Stimulated activated CD4-positive, alpha-beta T cell treated with anti-CD3 and anti-CD28 coated beads, Interleukin-4, amount 100 ng/mL, for 24 hours (primary cell): ENCODE measurements around the gene NTRK3.

ENCODE experiments used
- DNase-seq: peaks from one replicate; pipeline ENCODE4 v3.0.0-alpha.2; 2020

Gene NTRK3

DNA sequence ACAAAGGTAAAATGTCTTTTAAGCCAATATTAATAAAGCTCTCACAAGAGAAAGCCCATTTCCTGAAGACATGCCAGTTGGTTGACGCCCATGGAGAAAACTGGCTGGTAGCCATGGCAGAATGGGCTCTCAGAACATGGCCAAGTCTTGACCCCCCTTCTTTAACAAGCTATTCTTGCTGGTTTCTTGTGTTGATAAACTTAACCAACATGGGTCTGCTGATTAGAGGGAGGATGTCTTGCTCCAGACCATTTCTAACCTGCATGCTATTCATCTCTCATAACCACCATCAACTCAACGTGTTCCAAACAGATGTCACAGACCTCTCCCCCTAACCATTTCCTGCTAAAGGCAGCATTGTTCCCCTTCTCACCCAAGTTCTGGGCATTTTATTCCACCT is 25.7 kb downstream of the NTRK3 start:
- DNase-seq = no peak

DNA sequence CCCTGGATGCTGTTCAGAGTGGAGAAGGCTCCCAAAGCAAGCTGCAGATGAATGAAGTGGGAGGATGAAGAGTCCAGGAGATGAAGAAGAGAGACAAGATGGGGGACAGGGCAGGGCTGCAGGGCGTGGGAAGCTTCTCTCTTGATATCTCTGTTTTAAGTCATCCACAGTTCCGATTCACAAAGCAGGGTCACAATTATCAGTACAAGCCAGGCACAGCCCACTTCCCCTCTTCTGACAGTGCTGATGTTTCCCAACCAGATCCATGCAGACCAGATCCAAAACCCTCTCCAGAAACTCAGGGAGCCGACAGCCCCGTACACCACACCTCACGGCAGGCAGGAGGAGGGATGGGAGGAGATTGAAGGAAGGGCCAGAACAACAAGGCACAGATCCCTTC is 31.1 kb downstream of the NTRK3 start:
- no peak for DNase-seq

DNA sequence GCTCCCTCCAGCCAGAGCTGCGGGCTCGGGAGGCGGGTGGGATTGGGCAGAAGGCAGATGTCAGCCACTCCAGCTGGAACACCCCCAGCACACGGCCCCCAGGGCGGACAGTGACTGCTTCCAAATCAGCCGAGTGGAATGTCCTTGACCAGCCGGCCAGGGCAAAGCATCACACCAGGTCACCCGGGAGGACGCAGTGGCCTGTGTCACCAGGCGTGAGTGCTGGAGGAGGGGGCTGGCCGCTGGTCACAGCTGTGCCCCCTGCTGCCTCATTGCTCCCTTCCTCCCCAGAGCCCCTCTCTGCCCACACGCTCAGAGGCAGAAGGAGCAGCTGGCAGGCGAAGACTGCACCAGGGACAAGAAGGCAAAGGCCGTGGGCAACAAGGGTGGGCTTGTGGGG is 33.5 kb downstream of the NTRK3 start:
- DNase-seq = no peak

DNA sequence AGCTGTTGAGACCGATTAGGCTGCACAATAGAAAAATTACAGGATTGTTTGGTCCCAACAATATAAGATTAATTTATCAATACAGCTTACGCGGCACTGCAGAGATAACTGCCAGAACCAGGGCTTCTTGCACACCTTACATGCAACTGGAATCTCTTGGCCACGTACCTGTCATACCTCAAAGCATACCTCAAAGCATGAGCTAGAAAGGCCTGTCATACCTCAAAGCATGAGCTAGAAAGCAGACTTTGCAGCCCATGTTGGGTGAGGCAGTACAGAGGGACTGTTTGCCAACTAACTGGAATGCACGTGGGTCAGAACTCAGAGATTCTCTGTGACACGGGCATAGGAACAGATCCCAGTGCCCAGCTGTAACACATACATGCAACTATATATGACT is 34.7 kb downstream of the NTRK3 start:
- no peak for DNase-seq

DNA sequence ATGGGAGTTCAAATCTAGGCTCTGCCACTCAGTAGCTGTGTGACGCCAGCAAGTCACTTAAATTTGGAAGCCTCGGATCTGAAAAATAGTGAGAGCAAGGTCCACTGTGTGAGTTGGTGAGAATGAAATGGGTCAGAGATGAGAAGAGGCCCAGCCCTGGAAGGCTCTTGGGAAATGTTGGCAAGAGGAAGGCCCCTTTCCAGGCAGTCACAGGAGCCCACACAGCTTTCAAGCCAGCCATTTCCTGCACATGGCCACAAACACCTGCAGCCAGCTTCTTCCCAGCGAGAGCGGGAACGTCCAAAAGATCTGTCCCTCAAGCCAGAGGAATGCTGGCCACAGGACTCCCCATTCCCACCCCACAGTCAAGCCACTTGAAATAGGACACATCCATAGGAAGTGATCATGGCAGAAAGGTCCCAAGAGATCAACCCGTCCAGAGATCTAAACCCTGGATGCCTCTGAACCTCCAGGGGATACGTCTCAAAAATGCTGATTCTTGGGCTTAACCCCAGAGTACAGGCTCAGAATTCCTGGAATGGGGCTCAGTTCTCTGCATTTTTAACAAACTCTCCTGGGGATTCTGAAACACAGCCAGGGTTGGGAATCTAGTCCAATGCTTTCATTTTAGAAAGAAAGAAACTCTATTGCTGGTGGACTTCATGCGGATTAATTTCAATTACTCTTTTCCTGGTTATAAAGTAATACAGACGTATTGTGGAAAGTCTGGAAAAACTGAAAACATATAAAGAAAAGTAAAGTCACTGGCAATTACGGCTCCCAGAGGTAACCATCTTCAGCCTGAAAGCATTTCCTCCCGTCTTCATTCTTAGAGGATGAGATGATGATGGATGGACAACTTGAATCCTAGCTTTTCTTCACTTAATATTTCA is 35.9 kb downstream of the NTRK3 start:
- DNase-seq = no peak

DNA sequence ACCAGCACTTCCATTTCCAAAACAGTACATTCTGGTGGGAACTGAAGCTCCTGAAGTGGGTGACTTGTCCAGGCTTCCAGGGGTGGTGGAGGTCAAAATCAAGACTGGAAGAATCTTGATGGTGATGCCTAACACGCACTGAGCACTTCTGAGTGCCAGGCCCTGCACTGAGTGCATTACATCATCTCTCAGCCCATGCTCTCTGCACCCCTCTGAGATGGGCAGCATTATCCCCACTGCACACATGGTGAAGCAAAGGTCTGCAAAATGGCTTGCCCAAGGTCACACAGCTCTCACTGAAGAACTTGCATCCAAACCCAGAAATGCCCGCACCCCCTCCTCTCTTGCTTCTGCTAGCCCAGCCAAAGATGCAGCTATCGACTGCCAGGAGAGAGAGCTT is 36.9 kb downstream of the NTRK3 start:
- no peak for DNase-seq

DNA sequence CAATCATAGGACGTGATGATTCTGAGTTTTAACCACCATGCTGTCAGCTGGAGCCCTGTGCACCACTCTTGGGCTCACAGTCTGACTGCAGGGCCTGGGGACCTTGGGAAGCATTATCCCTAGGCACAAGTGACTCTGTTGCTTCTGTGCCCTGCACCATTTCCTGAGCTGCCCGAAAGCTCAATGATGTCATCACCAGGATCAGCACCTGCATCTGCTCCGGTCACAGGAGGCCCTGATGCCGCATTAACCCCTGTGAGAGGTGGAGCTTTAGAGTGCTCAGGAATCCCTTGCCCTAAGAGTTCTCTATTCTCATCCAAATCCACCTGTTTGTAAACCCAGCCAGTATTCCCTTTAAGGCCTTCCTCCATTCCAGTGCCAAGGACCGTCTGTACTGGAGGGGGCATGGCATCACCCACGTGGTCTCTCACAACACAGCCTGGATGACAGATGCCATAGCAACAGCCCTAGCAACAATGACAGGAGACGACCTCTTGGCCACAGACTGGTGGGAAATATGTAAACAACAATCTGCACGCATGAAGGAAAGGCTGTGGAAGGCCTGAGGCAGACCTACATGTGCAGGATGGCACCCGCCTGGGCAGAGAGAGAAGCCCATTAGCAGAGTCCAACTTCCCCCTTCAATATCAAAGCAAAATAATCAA is 37.9 kb downstream of the NTRK3 start:
- no peak for DNase-seq

DNA sequence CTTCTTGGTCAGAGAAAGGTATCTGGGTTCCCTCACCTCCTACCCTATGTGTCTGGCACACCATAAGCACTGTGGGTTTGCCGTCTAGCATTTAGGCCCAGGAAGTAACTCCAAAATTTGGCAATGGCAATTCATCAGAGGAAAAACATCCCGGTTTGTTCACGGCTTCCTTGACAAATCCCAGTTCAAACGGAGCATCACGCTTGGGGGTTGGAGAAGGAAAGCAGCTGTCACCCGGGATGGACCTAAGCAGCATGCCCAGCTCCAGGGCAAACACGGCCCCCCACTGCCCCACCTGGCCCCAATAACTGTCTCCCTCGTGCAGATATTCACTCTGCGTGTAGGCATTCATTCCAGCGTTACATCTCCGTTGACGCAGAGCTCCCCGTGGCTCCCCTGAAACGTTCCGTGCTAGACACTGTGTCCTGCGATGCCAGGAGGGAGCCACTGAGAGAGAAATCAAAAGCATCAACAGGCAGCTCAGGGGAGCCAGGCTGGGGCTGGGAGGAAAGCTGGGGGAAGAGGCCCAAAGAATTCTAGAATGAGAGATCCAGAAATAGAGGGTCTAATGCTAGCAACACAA is 41.4 kb downstream of the NTRK3 start:
- no peak for DNase-seq

DNA sequence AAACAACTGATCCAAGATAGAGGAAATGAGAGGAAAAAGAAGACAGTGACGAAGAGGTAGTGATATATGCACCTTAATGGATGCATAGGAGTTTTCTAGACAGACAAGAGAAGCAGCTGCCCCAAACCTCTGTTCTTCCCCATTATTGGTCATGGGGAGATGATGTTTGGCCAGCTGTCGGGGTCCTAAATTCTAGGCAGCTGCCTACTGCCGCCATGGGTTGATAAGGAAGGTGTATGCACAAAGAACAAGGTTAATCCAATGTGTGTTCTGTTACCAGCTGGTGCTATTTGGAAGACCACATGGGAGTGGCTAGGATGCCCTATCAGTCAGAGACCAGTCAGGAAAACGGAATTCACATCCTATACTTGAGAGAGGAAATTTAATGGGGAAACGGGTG is 47.4 kb downstream of the NTRK3 start:
- no peak for DNase-seq

DNA sequence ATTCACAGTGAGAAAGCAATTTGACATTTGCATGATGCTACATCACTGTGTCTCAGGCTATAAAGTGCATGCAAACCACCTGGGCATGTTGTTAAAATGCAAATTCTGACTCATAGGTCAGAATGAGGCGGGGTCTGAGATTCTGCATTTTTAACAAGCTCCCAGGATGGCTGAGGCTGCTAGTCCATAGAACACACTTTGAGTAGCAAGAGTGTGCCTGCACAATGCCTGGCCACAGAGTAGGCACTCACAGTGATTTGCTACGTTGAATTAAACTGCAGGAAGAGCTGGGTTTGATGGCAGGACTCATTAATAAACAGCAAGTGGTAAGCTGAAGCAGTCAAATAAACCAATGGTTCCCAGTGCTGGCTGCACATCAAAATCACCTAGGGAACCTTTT is 48.1 kb downstream of the NTRK3 start:
- DNase-seq = no peak

DNA sequence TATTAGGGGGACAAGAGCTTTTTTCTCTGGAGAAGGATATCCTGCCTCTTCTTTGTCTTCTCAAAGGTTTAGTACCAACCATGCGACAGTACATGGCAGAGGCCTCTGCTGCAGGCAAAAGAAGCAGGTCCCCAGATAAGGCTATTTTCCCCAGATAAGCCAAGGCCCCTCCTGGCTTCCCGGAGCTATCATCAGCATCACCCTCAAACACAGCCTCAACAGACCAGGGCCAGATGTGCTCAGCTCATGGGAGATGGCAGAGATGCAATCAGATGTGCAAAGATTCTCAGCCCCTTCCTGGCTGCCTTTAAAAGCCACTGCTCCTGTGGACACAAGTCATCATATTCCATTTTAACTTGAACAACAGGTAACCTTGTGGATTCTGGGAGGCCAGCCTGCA is 49.0 kb downstream of the NTRK3 start:
- DNase-seq = no peak

DNA sequence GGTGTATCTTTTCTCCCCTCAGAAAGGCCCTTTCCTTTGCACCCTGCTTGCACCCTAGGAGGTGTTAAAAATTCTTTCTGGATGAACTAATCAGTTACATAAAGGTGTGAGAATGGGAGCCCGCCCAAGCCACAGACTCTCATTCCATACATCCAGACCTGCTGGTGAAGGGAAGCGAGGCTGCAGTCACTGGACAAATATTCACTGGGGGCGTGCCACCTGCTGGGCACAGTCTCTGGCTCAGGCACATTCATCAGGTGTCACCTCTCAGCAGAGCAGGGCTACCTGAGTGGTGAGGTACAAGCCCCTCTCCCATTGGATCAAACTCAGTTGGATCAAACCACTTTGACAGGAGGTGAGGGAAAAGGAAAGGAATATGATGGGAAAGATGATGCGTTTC is 52.0 kb downstream of the NTRK3 start:
- no peak for DNase-seq

DNA sequence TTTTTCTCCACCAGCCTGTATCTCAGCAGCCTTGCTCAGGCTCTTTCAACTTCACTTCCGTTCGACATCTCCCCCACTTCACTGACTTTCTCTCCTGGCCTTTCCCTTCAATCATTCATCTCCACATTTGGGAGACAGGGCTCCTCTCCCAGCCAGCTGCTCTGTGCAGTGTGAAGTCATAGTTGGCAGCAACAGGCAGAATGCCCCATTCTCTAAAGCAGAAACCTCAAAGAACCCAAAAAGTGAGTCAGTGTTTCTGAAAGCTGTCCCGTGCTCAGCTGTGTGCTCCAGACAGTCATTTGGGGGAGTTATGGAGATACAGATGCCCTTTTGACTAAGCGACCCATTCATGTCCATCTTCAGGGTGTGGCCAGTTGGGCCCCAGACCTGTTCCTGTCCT is 54.3 kb downstream of the NTRK3 start:
- no peak for DNase-seq

DNA sequence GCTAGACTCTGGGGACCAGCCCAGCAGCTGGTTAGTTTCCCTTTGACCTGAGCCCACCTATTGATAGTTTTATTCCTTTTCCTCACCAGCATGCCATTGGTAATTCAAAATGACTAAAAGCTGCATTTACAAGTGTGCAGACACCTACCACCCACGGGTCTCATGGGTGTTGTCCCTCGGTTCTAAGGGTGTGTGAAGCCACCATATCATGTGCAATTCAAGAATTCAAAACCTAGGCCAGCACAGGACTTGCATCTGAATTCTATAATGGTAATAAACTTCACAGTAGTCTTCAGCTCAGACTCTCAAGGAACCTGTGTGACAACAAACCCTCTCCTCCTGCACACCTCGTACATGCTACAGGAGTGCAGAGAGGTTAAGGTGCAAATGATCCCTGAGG is 55.3 kb downstream of the NTRK3 start:
- DNase-seq = no peak

DNA sequence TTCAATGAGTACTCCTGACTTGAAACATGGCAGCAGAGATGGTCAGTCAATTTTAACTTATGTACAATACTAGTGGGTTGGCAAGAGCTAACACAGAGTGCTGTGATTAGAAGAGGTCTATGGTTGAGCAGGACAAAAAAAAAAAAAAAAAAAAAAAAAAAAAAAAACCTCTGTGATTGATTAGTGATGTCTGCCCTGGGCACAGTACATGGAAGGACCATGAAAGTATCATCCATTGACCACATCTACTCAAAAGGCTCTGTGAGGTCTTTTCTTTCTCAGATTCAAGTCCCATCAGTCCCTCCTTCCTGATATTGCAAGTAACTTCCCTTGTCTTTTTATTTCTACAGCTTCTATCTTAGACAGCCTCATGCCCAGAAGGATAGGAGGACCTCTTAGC is 59.6 kb downstream of the NTRK3 start:
- no peak for DNase-seq

DNA sequence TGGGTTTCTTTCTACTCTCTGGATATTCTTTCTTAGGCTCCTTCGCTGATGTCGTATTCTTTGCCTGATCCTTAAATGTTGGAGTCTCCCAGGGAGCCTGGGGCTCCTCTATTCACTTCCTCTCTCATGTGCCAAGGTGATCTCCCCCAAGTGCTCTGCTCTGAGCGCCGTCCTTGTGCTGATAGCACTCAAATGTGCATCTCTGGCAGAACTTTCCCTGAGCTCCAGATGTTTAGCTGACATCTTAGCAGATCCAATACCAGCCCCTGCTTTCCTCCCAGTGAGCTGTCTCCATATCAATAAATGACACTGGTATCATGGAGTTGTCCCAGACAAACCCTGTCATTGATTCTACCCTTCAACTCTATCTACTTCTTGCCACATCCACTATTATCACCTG is 62.4 kb downstream of the NTRK3 start:
- DNase-seq = no peak

DNA sequence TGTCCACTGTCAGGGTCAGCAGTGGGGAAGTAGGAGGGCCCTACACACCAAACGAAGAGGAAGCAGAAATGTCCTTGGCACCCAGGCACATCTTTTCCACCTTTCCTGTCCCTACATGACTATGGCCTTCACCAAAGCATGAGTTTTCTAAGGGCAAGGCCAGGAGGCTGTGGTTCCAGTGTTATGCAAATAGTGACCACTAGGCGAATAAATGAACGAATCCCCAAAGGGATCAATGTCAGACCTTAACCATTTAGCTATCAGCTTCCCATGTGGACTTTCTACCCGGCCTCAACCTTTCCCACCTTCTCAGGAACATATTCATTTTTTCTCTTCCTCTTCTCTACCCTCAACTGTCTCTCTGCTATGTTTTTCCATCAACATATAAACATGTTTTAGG is 63.1 kb downstream of the NTRK3 start:
- DNase-seq = no peak

DNA sequence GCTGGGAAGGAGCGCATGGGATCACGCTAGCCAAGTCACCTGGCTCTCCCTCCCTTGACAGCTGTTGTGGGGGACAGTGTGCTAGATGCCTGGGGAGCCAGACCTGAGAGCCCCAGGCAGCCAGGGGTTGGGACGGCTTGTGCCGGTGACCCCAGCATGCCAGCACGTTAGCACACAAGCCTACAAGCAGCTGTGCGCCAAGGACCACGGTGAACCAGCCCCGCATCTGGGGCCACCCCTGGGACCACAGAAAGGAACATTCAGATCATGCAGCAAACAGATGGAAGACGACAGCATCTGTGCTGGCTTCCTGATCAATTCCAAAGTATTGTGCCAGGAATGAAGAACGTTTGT is 64.8 kb downstream of the NTRK3 start:
- DNase-seq = no peak

DNA sequence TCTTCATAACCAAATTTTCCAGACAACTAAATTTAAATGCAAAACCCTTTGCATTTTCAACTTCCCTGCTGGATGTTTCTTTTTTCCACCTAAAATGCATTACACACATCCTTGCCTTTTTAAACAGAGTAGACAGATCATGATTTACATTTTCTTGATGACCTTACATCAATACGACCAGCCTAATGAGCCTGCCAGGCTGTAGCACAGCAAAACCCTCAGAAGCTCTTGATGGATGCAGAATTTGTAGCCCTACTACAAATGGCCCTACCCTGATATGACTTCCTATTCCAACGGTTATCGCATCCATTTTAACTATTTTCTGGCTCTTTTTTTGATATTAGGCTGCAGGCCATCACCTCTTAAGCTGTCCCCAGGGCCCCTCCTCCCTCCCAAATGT is 66.3 kb downstream of the NTRK3 start:
- DNase-seq = no peak

DNA sequence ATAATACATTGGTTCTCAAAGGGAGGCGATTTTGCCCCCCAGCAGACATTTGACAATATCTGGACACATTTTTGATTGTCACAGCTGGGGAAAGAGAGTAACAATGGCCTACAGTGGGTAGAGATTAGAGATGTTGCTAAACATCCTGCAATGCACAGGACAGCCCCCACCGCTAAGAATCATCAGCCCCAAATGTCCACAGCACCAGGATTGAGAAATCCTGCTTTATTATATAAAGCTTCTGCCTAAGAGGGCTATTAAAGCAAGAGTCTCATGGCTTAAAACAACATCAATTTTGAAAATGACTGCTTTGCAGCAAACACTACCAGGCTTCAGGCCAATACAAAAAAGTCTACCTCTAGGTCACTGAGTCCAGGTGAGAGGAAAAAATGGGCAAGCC is 68.2 kb downstream of the NTRK3 start:
- no peak for DNase-seq

DNA sequence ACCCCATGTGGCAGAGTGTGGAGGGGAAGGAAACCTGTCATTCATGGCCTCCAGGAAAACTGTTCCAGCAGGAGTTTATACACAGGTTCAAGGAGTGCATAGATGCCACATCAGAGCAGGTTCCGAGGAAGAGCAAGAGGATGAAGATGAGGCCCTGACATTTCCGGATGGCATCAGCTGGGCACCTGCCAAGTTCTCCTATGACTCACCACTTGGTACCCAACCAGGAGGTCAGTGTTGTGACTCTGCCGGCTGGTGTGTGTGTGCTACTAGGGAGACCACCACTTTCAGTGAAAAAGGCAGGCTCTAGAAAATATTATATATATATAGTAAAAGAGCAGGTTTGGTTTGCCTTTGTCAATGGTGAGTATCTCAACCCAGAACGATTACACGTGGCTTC is 69.3 kb downstream of the NTRK3 start:
- DNase-seq = no peak

DNA sequence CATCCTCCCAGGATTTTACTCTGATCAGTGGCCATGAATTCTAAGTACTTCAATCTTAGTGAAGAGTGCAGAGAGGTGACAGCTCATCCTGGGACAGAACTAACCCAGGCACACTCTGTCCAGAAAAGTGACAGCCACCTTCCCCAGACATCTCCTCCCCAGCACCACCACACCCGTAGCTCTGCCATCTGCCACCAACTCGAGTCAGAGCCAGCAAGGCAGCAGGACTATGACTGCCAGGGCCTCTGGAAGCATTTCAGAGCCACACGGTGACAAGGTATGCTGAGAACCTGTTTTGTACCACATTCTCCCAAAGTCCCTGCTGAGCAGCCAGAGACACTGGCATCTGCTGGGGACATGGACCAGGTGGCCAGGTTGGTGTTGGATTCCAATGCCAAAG is 71.0 kb downstream of the NTRK3 start:
- no peak for DNase-seq

DNA sequence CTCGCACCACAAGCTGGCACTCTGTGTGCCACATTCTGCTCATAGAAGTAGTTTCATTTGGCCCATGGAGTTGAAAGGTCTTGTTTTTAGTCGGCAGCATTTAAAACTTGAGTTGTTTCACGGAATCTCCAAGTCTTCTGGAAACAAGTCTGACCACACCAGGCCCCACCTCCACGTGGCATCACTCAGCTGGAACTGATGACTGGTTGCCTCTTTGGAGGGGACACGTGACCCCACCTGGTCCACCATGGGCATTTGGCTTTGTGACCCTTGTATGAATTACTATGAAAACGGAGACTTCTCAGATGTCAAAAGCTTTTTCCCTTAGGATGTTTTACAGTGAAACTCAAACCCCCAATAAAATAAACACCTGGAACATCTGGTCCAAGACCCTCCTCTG is 74.9 kb downstream of the NTRK3 start:
- no peak for DNase-seq

DNA sequence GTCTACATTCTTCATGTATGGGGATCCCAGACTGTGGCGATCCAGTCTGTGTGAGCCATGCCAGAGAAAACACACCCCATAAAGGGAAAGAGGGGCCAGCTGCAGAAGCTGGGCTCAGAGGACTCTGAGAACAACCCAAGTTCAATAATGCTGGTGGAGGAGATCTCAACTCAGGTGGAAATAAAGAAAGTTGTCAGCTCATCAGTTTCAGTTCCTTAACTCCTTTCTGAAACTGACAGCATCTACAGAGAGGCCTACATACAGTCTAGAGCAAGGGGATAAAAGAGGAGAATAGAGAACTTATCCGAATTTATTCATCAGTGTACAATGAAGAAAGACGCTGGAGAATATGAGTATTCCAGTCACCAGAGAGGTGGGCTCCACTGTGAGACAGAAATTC is 77.0 kb downstream of the NTRK3 start:
- DNase-seq = no peak

DNA sequence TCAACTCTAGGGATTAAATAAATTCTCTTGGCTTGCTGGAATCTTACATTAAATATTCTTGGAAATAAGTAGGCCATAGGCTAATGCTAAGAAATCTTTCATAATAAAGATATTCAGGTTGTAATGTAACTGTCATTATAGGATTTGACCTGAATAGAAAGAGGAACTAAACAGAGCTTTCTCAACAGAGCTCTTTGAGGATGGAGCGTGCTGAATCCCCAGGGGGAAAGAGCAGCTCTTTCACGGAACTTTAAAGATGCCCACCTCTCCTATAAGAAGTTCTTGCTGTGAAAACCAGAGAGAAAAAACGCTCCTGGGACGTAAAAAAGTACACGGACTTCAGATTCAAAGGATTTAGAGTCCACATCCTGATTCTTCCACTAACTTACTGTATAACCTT is 77.9 kb downstream of the NTRK3 start:
- no peak for DNase-seq
